Neural cell (in vitro differentiated cells): ENCODE data around the gene CCDC9B.

ENCODE experiments used
- RAD21 ChIP-seq: fragments of 450-650 bp; conservative IDR thresholded peaks from 2 replicates; pipeline ENCODE4 v1.6.1; 2014; ENCODE audit warnings: antibody characterized with exemption, mild to moderate bottlenecking, moderate library complexity
- TF ChIP-seq, protein P1 (sequence below): fragments of 450-650 bp; IDR thresholded peaks from 2 replicates; pipeline ENCODE4 v1.5.1; 2014; ENCODE audit warnings: antibody characterized with exemption, mild to moderate bottlenecking, moderate library complexity; ENCODE audit not compliant: poor library complexity, severe bottlenecking

DNA sequence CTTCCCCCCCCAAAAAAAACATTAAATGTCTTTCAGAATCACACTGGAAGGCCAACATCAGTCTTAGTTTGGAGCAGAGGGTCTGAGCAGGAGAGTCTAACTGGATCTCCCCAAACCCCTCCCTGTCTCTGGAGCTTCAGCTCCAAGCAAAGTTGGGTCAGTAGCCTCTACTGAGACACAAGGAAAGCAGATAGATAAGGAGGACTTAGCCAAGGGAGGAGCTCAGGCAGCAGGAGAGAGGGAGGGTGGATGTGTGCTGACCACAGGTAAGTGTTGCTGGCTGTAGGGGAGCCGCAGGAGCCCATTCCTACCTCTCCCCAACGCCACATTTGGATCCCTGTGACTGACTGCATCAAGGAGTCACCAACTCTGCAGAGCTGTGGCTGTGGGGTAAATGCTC is 40.0 kb downstream of the CCDC9B start:
- TF ChIP-seq, protein P1, sequence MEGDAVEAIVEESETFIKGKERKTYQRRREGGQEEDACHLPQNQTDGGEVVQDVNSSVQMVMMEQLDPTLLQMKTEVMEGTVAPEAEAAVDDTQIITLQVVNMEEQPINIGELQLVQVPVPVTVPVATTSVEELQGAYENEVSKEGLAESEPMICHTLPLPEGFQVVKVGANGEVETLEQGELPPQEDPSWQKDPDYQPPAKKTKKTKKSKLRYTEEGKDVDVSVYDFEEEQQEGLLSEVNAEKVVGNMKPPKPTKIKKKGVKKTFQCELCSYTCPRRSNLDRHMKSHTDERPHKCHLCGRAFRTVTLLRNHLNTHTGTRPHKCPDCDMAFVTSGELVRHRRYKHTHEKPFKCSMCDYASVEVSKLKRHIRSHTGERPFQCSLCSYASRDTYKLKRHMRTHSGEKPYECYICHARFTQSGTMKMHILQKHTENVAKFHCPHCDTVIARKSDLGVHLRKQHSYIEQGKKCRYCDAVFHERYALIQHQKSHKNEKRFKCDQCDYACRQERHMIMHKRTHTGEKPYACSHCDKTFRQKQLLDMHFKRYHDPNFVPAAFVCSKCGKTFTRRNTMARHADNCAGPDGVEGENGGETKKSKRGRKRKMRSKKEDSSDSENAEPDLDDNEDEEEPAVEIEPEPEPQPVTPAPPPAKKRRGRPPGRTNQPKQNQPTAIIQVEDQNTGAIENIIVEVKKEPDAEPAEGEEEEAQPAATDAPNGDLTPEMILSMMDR, result no peak
- no peak for TF ChIP-seq RAD21
